ENCODE data around the gene HAT1. TPM values are rescaled to one million over a fixed set of nuclear protein-coding genes. Genes with fewer than 3 reads are reported as not detected.

Gene HAT1
- total RNA-seq, 1 donor from 2014 or later = 25.3 TPM

Other genes with a start within 250 kb of the HAT1 start
- gene DYNC1I2, start 235.0 kb upstream of the HAT1 start, total RNA-seq = 75.7 TPM
- gene SLC25A12, start 28.2 kb upstream of the HAT1 start, total RNA-seq = 12.2 TPM
- gene METAP1D, start 77.5 kb downstream of the HAT1 start, total RNA-seq = 3.5 TPM
- gene DLX1, start 163.0 kb downstream of the HAT1 start, total RNA-seq = not detected
- gene DLX2, start 180.4 kb downstream of the HAT1 start, total RNA-seq = not detected